ENCODE results near the gene MYPN.
"Not testable (repeated sequence)": the region's sequence is repeated elsewhere in the genome, so short reads cannot be mapped to it uniquely, and the experiment has no call there.

MYPN gene

DNA sequence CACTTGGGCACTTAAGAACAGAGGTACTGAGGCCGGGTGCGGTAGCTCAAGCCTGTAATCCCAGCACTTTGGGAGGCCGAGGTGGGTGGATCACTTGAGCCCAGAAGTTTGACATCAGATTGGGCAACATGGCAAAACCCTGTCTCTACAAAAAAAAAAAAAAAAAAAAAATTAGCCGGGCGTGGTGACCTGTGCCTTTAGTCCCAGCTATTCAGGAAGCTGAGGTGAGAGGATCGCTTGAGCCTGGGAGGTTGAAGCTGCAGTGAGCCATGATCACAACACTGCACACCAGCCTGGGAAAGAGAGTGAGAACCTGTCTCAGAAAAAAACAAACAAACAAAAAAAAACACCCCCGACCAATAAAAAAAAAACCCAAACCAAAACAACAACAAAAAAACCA is 48.2 kb downstream of the MYPN start:
- H3K36me3 ChIP-seq (ENCODE audit: control insufficient read depth, low read depth, low read length); H3K27ac ChIP-seq (ENCODE audit: low read length); H3K9me3 ChIP-seq (ENCODE audit: control insufficient read depth, low read depth, low read length); H3K9ac ChIP-seq (ENCODE audit: low read length); H3K27me3 ChIP-seq (ENCODE audit: control insufficient read depth, insufficient read depth, low read length); H3K4me3 ChIP-seq (ENCODE audit: low read length): not testable (repeated sequence)
- peaks cover 18% of the 10 kb centered on the region for H3K4me1 ChIP-seq (ENCODE audit: control insufficient read depth, low read depth, low read length)

DNA sequence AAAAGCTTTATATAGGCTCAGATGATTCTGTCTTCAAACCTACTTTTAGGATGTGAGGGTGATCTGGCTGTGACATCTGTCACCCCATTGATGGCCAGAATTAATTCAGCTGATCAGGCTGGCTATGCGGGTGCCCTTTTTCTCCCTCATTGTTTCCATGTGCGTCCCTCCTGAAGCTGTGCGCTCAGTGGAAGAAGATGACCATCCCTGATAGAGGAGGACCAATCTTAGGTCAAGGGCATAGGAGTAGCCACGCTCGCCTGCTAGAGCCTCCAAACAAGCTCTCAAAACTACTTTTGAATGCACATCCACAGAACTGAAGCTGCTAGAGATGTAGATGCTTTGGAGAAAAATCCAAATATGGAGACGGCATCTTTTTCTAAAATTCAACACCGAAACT is 48.7 kb downstream of the MYPN start:
- H3K27ac ChIP-seq (ENCODE audit: low read length): no peak overlapping the region
- H3K36me3 ChIP-seq (ENCODE audit: control insufficient read depth, low read depth, low read length): no peaks in the 10 kb centered on the region

DNA sequence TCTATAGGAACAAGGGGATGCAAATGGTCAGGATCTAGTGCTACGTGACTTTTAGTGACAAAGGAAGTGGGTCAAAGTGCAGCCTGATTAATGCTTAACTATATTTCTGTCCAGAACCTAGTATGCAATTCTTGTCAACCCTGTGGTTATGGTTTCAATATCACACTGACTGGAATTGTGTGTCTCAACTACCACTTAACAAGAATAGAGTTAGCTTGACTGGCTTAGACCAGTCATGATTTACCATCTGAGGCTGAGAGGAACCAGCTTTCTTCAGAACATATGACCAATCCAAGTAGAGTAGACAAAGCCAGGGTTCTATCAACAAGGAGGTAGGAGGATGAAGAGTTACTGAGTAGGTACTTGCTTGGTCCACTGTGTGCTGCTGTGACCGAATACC is 54.4 kb downstream of the MYPN start:
- H3K27me3 ChIP-seq (ENCODE audit: control insufficient read depth, insufficient read depth, low read length): no peaks in the 10 kb centered on the region
- H3K4me1 ChIP-seq (ENCODE audit: control insufficient read depth, low read depth, low read length): no peaks in the 10 kb centered on the region
- H3K9ac ChIP-seq (ENCODE audit: low read length): no peak overlapping the region
- no peak overlapping the region for H3K27ac ChIP-seq (ENCODE audit: low read length)
- H3K4me3 ChIP-seq (ENCODE audit: low read length): no peak overlapping the region
- H3K9me3 ChIP-seq (ENCODE audit: control insufficient read depth, low read depth, low read length): no peaks in the 10 kb centered on the region
- no peaks in the 10 kb centered on the region for H3K36me3 ChIP-seq (ENCODE audit: control insufficient read depth, low read depth, low read length)

More for the DNA sequence above, 48.7 kb downstream of the MYPN start:
- H3K9me3 ChIP-seq (ENCODE audit: control insufficient read depth, low read depth, low read length): no peaks in the 10 kb centered on the region
- no peak overlapping the region for H3K9ac ChIP-seq (ENCODE audit: low read length)
- no peaks in the 10 kb centered on the region for H3K27me3 ChIP-seq (ENCODE audit: control insufficient read depth, insufficient read depth, low read length)
- H3K4me1 ChIP-seq (ENCODE audit: control insufficient read depth, low read depth, low read length): peaks cover 18% of the 10 kb centered on the region
- no peak overlapping the region for H3K4me3 ChIP-seq (ENCODE audit: low read length)

DNA sequence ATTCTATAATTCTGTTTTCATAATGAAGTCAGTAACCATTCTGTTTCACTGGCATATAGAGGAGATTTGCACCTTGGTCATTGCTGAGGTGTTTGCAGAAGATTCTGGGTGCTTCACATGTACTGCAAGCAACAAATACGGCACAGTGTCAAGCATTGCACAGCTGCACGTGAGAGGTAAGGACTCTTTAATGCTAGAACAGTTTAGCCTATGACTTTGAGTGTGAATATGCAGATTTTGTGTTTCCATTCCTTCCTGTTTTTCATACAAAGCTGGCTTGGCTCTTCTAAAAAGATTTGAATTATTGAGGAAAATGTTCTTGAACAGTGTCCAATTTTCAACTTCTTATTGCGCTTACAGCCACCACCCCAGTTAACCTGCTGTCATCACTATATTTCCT is 56.4 kb downstream of the MYPN start:
- Histone ChIP-seq H3K4me1 (ENCODE audit: control insufficient read depth, low read depth, low read length) (no peaks in the 10 kb centered on the region), H3K27ac (ENCODE audit: low read length) (no peak overlapping the region), H3K27me3 (ENCODE audit: control insufficient read depth, insufficient read depth, low read length) (no peaks in the 10 kb centered on the region), H3K9me3 (ENCODE audit: control insufficient read depth, low read depth, low read length) (no peaks in the 10 kb centered on the region), H3K9ac (ENCODE audit: low read length) (no peak overlapping the region), H3K4me3 (ENCODE audit: low read length) (no peak overlapping the region), H3K36me3 (ENCODE audit: control insufficient read depth, low read depth, low read length) (no peaks in the 10 kb centered on the region)

DNA sequence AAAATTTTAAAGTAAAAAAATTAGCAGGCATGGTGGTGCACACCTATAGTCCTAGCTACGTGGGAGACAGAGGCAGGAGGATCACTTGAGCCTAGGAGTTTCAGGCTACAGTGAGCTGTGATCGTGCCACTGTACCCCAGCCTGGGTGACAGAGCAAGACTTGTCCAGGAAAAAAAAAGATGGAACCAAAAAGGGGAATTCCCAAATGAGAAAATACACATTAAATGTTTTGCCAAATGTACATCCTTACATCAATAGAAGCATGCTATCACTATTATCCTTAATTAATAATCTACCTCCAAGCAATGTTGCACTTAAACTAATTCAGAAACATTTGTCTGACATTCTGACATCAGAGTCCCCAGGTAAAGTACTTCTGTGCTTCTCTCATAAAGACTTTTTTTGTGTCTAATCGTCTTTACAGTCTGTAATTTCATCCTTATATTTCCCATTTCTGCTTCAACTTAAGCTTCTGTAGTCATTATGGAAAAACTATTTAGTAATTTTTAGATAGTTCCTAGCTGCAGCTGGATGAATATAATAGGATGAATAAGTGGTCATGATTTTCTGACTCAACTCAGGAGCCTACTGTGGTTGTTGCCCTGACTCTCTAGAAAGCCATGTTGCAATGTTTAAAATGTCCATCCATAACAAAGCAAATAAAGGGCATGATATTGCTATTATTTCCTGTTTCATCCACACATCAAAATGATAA is 57.7 kb downstream of the MYPN start:
- Histone ChIP-seq H3K27ac (ENCODE audit: low read length) (no peak overlapping the region), H3K9me3 (ENCODE audit: control insufficient read depth, low read depth, low read length) (no peaks in the 10 kb centered on the region)

DNA sequence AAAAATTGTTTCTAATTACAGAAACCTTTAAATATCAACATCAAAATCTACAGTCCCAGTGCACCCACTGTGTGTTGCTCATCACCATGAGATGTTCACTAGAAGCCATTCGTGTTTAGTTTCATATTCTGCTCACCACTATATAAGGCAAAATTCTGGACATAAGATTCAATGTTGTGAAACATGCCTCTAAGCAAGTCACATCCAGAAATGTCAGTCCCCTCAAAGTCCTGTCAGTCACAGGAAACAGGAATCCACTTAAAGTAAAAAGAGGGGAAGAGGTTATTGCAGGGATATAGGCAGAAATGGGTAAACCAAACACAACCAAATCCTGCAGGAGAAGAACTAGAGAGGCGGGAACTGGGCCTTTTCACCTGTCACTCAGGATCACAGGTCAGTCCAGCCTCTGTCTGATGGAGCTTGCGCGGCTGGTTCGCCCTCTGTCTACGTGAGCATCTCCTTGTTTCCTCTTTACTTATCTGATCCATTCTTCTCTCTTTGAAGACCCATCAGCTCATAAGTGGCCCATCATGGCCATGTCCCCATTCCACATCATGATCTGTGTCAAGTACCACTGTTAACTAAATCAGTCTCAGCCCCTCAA is 58.4 kb downstream of the MYPN start:
- Histone ChIP-seq H3K4me1 (ENCODE audit: control insufficient read depth, low read depth, low read length) (no peaks in the 10 kb centered on the region), H3K36me3 (ENCODE audit: control insufficient read depth, low read depth, low read length) (no peaks in the 10 kb centered on the region), H3K27me3 (ENCODE audit: control insufficient read depth, insufficient read depth, low read length) (no peaks in the 10 kb centered on the region), H3K9me3 (ENCODE audit: control insufficient read depth, low read depth, low read length) (no peaks in the 10 kb centered on the region), H3K27ac (ENCODE audit: low read length) (no peak overlapping the region), H3K9ac (ENCODE audit: low read length) (no peak overlapping the region), H3K4me3 (ENCODE audit: low read length) (no peak overlapping the region)

More for the DNA sequence above, 57.7 kb downstream of the MYPN start:
- H3K4me1 ChIP-seq (ENCODE audit: control insufficient read depth, low read depth, low read length): no peaks in the 10 kb centered on the region
- H3K36me3 ChIP-seq (ENCODE audit: control insufficient read depth, low read depth, low read length): no peaks in the 10 kb centered on the region
- no peak overlapping the region for H3K4me3 ChIP-seq (ENCODE audit: low read length)
- no peaks in the 10 kb centered on the region for H3K27me3 ChIP-seq (ENCODE audit: control insufficient read depth, insufficient read depth, low read length)
- no peak overlapping the region for H3K9ac ChIP-seq (ENCODE audit: low read length)

DNA sequence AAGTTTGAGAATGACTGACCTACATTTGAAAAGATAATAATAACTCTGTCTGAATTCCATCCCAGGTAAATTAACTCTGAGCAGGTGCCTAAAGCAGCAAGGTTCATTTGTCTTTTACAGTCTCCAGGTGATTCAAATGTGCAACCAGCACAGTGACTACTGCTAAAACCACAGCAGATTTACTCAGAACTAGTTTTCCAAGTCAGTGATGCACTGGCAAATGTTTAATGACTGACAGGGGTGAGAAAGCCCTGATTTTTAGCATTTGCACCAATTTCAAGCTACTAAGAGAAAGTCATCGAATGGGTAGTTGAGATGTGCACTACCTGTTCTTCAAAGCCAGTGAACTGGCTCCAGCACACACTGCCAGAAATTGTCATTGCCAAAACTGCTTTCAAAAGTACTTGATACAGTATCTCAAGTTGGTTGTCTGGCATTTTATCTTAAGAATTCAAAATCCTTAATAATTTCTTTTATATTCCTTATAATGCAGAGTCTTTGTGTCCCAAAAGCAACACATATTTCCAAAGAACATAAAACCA is 62.3 kb downstream of the MYPN start:
- Histone ChIP-seq H3K36me3 (ENCODE audit: control insufficient read depth, low read depth, low read length) (no peaks in the 10 kb centered on the region), H3K4me3 (ENCODE audit: low read length) (no peak overlapping the region)

DNA sequence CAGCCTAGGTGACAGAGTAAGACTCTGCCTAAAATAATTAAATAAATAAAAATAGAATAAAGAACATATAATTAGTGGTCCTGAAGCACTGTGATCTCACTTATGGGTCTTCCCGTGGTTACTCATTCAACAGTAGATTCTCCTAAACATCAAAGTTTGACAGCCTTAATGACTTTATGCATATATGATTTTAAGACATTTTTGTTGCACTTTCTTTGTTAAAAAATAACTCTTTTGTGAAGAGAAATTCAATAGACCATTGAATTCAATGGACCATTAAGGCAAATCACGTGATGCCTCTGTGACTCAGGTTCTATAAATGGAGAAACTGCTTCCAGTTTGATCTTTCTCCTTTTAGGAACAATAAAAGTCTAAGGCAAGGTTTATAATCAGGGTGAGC is 63.0 kb downstream of the MYPN start:
- no peaks in the 10 kb centered on the region for H3K4me1 ChIP-seq (ENCODE audit: control insufficient read depth, low read depth, low read length)
- H3K9me3 ChIP-seq (ENCODE audit: control insufficient read depth, low read depth, low read length): no peaks in the 10 kb centered on the region
- no peak overlapping the region for H3K9ac ChIP-seq (ENCODE audit: low read length)
- H3K27me3 ChIP-seq (ENCODE audit: control insufficient read depth, insufficient read depth, low read length): no peaks in the 10 kb centered on the region
- H3K36me3 ChIP-seq (ENCODE audit: control insufficient read depth, low read depth, low read length): no peaks in the 10 kb centered on the region
- no peak overlapping the region for H3K27ac ChIP-seq (ENCODE audit: low read length)
- no peak overlapping the region for H3K4me3 ChIP-seq (ENCODE audit: low read length)

More for the DNA sequence above, 62.3 kb downstream of the MYPN start:
- Histone ChIP-seq H3K9ac (ENCODE audit: low read length) (no peak overlapping the region), H3K9me3 (ENCODE audit: control insufficient read depth, low read depth, low read length) (no peaks in the 10 kb centered on the region), H3K27me3 (ENCODE audit: control insufficient read depth, insufficient read depth, low read length) (no peaks in the 10 kb centered on the region), H3K27ac (ENCODE audit: low read length) (no peak overlapping the region), H3K4me1 (ENCODE audit: control insufficient read depth, low read depth, low read length) (no peaks in the 10 kb centered on the region)

DNA sequence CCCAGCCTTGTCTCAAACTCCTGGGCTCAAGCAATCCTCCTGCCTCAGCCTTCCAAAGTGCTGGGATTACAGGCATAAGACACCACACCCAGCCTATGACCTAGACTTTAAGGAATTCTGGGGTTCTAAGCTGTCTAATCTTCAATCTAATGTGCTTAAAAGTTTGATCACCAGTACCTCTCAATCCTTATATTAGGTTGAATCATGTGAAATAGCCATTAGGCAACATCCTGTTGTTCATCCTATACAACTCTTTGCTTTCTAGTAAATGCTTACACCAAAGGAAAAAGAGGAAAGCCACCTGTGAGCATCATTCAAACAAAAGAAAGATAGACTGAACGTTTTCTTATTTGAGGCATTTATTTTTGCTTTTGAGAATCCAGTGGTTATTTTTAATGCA is 66.7 kb downstream of the MYPN start:
- no peak overlapping the region for H3K9ac ChIP-seq (ENCODE audit: low read length)
- H3K9me3 ChIP-seq (ENCODE audit: control insufficient read depth, low read depth, low read length): no peaks in the 10 kb centered on the region
- no peaks in the 10 kb centered on the region for H3K4me1 ChIP-seq (ENCODE audit: control insufficient read depth, low read depth, low read length)
- H3K36me3 ChIP-seq (ENCODE audit: control insufficient read depth, low read depth, low read length): no peaks in the 10 kb centered on the region
- no peak overlapping the region for H3K4me3 ChIP-seq (ENCODE audit: low read length)
- no peak overlapping the region for H3K27ac ChIP-seq (ENCODE audit: low read length)
- no peaks in the 10 kb centered on the region for H3K27me3 ChIP-seq (ENCODE audit: control insufficient read depth, insufficient read depth, low read length)

DNA sequence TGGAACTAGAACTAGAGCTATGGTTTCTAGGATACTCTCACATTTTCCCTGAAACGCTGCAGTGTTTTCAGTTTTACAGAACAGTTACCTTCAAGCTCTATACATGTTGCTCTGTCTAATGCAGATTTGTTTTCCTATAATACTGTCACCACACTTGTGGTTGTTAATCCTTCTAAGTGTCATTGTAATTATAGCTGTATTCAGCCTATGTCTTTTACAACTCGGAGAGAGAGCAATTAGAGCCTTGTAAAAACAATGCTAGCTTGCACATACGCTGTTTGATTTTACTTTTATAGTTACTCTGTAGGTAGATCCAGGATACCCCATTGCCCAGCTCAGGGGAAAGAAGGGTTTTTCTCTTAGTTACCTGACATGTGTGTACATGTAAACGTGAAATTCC is 67.5 kb downstream of the MYPN start:
- H3K9ac ChIP-seq (ENCODE audit: low read length): no peak overlapping the region
- H3K27me3 ChIP-seq (ENCODE audit: control insufficient read depth, insufficient read depth, low read length): no peaks in the 10 kb centered on the region
- H3K4me1 ChIP-seq (ENCODE audit: control insufficient read depth, low read depth, low read length): no peaks in the 10 kb centered on the region
- no peaks in the 10 kb centered on the region for H3K9me3 ChIP-seq (ENCODE audit: control insufficient read depth, low read depth, low read length)
- no peak overlapping the region for H3K27ac ChIP-seq (ENCODE audit: low read length)
- no peaks in the 10 kb centered on the region for H3K36me3 ChIP-seq (ENCODE audit: control insufficient read depth, low read depth, low read length)
- no peak overlapping the region for H3K4me3 ChIP-seq (ENCODE audit: low read length)

DNA sequence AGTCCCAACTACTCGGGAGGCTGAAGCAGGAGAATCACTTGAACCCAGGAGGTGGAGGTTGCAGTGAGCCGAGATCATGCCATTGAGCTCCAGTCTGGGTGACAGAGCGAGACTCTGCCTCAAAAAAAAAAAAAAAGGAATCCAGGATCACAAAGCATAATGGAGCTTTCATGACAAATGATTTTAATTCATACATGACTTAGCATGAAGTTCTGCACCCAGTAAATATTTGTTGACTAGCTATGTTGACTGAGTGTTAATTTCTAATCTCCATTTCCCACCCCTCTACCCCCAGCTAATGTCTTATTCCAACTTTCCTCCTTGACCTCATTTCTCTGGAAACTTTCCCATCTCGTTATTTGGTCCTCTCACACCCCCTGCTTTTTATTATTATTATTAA is 69.3 kb downstream of the MYPN start:
- Histone ChIP-seq H3K4me3 (ENCODE audit: low read length) (no peak overlapping the region), H3K27me3 (ENCODE audit: control insufficient read depth, insufficient read depth, low read length) (no peaks in the 10 kb centered on the region), H3K4me1 (ENCODE audit: control insufficient read depth, low read depth, low read length) (no peaks in the 10 kb centered on the region), H3K36me3 (ENCODE audit: control insufficient read depth, low read depth, low read length) (no peaks in the 10 kb centered on the region), H3K9me3 (ENCODE audit: control insufficient read depth, low read depth, low read length) (no peaks in the 10 kb centered on the region), H3K9ac (ENCODE audit: low read length) (no peak overlapping the region), H3K27ac (ENCODE audit: low read length) (no peak overlapping the region)

DNA sequence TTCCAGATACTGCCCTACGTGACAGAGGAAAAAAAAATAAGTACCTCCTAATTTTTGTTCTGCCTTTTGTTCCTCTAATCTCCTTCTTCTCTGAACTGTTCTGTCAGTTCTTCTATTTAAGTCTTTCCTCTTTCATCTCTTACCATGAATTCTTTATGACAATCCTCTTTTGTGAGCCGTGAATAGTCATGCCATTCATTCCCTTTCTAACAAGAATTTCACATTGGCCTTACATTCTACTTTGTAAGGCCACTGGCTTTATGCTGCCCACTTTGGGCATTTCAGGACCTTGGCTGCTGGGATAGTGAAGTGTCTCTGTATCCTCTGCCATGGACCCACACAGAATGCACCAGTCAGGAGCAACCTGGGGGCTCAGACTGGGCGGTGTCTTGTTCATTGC is 69.7 kb downstream of the MYPN start:
- no peak overlapping the region for H3K9ac ChIP-seq (ENCODE audit: low read length)
- H3K4me1 ChIP-seq (ENCODE audit: control insufficient read depth, low read depth, low read length): no peaks in the 10 kb centered on the region
- H3K36me3 ChIP-seq (ENCODE audit: control insufficient read depth, low read depth, low read length): no peaks in the 10 kb centered on the region
- H3K4me3 ChIP-seq (ENCODE audit: low read length): no peak overlapping the region
- H3K9me3 ChIP-seq (ENCODE audit: control insufficient read depth, low read depth, low read length): no peaks in the 10 kb centered on the region
- no peak overlapping the region for H3K27ac ChIP-seq (ENCODE audit: low read length)
- no peaks in the 10 kb centered on the region for H3K27me3 ChIP-seq (ENCODE audit: control insufficient read depth, insufficient read depth, low read length)
